ENCODE results near the gene MEAK7.

MEAK7 gene

DNA sequence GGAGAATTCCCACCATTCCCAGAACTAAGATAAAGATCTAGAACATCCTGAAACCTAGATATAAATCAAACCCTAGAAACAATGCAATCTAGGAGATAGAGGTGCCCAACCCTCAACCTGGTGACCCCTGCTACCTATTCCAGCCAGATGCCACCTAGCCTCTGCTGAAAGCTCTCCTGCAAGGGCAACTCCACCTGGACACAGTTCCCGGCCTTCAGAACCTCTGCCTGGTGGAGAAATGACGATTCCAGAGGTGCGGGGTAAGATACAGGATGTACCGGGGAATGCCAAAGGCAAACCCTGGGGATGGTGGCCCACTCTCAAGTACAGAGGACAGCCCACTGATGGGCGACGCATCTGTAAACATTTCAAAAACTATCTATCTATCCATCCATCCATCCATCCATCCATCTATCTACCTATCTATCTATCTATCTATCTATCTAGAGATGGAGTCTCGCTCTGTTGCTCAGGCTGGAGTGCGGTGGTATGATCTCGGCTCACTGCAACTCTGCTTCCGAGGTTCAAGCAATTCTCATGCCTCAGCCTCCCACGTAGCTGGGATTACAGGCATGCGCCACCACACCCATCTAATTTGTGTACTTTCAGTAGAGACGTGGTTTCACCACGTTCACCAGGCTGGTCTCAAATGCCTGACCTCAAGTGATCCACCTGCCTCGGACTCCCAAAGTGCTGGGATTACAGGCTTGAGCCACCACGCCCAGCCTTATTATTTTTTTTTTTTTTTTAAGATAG, 19.0 kb downstream of the MEAK7 start:
- DNase-seq = no peak

DNA sequence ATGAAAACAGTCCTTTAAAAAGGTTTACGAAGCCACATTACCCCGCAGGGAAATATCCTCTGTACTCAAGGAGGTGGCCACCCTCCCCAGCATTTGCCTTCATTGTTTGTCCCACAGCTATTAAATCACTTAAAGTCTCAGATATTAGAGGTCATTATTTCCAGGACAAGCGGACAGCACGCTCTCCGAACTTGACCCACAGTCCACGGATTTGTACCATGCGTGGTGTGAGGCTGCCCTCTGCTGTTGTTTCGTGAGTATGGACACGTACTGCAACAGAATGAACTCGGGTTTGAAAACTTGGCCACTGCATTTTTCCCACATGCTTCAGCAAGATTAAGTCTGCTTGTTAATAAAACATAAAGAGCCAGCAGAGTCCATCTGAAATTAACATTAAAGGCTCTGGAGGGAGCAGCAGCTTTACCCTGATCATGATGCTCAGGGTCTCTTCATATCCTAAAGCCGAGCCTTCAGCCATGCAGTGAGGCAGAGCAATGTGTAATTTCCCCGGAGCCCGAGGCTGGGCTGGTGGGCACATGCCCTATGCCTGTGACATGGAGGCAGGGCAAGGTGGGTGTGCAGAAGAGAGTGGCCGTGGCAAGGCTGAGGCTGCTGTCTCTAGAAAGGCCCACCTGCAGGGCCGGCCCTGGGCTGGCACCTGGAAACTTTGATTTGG, 19.7 kb downstream of the MEAK7 start:
- DNase-seq = no peak

DNA sequence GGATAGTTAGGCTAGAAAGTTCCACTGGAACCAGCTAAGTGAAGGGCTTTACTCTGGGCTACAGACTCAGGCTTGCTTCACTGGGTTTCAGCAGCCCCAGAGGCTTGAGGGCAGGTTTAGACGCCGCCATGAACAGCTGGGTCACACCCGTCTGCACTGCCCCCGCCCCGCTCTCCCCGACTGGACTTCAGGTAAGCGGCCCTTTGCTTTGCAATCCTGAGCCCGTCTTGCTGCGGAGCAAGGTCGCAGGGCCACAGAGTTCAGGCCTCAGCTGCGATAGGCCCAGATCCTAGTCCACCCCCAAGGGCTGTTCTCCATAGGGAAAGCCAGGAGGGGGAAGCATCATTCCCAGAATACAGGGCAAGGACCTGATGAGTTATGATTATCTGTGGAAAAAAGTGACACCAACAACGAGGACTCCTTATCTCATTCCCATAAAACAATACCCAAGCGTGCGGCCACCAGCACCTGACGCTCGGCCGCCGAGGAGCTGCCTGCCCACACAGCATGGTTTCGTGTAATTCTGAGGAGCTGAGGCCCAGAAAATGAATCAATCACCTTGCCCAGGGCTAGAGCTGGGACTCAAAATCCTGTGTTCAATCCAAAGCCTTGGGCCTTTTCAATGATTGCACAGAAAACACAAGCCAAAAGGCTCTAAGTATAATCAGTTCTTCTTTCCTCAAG, 20.4 kb downstream of the MEAK7 start:
- DNase-seq = no peak

DNA sequence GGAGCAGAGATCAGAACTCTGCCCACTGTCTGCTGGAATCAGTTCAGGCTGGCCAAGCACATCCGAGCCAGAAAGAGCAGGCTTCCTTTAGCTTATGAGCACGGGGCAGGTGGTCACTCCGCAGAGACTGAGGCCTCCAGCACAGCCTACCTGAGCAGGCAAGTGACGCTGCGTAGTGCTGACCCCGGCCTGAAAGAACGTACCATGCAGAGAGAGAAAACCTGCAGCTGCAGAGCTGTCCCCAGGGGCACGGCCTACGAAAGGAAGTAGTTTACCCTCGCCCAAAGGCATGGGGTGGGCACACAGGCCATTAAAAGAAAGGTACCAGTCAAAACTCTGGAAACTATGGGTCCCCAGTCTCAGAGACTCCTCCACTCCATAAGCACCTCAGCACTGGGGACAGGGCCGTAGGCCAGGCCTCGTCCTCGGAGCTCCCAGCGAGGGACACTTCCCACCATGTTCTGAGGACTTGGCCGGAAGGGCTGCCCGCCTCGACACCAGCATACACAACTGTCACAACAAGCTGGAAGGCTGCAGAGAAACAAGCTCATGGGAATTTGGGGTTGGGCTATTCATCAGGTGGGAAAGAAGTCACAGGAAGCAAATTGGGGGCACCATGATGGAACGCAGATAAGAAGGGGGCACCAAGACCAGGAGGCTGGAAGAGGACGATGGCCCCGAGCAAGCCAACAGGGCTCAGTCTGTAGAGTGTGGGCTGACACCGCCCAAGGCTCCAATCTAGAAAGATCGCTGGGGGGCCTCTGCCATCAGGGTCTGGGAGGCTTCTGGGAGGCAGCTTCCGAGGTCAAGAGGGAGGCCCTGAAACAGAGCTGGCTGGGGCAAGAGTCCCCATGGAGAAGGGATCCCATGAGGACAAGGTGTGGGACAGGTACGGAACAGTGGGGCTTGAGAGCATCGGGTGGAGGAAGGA, 21.2 kb downstream of the MEAK7 start:
- no peak for DNase-seq

DNA sequence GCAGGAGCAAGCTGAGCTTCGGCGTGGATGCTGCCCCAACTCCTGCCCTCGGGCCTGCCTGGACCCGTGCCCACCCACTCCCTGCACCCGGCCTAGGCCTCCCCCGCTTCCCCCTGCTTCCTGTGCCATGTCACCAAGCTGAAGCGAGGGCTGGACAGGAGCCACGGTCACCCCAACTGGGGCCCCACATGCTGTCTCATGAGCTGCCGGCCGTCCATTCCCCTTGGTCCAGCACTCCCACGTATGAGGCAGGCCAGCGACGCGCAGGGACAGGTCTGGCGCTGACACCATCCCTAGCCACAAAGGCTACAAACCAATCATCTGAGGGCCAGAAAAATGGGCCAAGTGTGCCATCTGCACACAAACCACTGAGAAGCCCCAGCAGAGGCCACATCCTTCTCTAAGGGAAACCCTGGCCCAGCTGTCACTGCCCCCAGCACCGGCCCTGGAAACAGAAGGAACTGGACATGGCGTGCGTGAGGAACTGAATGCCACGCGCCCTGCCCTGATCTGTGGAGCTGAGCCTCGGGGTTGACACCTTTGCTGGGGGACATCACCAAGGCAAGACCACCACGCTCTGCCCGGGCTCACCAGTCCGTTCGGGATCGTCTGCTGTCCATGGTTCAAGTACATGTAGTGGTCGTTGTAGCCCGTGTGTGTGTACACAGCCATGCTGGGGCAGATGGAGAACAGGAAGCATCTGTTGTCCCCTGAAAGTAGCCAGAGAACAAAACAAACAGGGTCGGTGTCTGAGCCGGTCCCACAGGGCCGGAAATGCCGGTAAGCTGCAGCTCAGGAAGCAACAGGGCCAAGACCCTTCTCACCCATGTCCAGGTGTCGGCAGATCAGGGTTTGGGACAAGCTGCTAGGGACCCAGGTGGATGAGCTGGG, 22.2 kb downstream of the MEAK7 start:
- DNase-seq = peak; percentile 11

DNA sequence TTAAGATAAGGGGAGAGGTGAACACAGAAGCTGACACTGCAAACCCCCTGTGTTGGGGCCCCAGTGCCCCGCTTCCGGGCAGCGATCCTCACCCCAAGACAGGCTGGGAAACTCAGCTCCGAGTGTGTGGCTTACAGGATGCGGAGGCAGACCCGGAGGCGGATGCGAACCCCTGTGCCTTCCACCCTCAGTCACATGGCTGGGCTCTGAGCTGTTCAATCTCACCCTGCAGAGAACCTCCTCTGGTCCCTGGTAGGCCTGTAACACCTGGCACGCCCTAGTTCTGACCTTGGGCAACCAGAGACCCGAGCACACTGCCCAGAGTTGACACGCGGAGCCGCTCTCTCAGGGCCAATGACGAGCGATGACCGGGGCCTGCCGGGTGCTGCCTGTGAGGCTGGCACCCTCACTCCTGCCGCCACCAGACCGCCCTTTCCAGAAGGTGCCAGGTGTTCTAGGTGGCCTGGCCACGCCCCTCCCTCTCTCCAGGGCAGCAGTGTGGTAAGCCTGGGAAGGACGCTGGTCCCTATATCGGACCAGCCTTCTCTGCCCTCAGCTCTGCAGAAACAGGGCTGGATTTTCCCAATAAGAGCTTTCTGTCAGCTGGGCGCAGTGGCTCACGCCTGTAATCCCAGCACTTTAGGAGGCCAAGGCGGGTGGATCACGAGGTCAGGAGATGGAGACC, 23.3 kb downstream of the MEAK7 start:
- DNase-seq = no peak

DNA sequence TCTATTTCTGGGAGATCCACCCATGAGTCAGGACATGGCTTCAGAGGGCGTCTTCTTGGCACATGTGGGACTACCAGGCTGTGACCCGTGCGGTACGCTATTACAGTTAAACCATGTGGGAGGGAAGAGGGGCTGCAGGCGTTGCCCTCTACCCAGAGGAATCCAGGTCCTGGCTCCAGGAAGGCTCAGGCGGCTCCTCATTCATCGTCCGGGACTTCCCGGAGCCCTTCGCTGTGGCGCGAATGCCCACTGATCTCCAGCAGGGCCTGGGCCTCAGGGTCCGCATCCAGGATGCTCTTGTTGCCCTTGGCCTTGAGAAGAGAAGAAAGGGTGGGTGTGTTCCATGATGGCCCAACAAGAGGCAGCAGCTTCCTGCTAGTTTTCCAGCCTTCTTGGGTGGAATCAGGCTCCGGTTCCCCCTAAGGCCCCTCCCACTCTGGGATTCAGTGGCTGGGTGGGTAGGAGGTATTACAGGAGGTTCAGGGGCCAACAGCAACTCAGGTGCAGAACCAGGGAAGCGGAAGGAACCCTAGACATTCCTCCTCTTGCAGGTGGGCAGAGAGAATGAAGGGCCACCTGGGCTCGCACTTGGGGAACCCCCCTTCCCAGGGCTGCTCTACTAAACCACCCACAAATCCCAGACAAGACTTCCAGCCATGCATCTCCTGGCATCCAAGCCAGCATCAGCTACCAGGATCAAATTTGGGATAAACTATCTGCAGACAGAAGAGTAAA, 24.6 kb downstream of the MEAK7 start:
- no peak for DNase-seq

DNA sequence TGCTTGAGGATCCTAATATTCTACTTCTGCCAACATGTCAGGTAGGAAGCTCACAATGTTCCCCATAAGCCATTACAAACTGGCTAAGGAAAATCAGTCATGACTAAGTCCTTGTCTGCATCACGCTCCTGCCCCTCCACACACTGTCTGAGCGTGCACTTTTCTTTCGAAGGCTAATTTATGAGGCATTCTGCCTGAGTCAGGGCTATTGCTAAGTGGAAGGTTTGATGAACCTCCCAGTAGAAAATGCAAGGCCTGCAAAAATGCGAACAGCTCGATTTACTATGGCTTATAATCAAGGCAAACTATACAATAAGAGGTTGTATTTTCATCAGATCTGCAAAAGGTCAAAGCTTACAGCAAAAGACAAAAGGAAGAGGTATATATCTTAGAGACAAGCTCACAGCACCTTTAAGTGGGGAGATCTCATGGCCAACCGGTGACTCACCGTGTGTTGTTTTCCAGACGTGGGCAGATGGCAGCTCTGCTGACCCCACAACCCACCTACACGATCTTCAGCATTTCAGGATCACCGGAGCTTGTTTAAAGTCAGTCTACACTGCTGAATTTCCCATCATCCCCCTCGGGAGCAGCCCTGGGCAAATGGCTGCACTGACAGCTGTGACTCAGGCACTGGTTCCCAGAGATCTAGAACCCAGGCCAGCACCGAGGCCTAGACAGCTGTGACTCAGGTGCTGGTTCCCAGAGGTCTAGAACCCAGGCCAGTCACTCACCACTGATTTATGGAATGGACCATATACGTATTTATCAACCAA, 26.1 kb downstream of the MEAK7 start:
- DNase-seq = no peak

DNA sequence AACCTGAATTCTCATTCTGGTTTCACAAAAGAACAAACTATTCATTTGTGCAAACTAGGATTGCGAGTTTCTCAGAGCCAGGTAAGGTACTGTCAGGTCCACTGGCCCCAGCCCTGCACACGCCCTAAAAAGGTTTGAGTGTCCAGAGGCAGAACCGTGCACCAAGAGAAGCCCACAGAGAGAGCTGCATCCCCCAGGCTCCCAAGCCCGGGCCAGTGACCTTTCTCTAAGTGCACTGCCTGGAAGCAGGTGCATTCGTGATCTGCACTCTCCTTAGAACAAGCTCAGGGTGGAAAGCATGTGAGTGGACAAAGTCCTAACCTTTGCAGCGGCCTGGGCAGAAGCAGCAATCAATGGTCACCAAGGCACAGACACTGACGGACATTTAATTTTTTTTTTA, 26.8 kb downstream of the MEAK7 start:
- DNase-seq = no peak

DNA sequence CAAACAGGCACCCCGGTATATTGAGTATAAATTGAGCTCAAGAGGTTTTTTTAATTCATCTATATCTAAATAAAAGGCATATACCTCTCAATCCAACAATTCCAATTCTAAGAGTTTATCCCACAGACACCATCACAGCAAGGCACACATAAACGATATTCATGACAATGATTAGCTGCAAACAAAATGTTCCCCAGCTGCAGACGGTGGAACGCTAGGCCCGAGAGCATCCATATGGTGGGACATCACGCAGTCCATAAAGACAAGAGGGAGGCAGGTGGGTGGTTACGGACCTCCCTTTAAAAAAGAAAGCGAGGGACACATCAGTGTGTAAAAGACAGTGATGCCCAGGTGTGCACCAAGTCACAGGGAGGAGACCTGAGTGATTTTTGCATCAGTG, 28.1 kb downstream of the MEAK7 start:
- DNase-seq = no peak

DNA sequence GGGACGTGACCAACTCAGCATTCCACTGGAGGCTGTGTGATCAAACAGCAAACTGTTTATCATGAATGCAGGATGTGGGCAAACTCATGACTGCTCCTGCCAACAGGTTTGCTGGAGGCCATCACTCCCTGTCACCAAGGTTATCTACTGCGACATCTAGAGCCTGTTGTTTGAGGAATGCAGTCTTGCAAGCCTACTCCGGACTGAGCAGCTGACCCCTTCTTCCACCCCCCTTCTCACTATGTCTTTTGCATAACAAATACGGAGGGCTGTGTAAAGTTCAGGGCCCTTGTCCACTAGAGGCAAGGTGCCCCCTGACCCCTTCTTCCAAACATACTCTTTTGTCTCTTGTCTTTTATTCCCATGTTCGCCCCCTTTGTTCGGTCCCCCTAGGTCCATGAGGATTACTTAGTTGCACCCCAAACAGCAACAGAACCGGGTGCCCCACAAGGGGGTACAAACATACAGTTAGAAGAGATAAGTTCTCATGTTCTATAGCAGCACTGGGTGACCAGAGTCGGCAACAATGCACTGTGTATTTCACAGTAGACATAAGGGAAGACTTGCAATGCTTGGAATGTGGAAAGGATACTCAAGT, 28.7 kb downstream of the MEAK7 start:
- DNase-seq = no peak

DNA sequence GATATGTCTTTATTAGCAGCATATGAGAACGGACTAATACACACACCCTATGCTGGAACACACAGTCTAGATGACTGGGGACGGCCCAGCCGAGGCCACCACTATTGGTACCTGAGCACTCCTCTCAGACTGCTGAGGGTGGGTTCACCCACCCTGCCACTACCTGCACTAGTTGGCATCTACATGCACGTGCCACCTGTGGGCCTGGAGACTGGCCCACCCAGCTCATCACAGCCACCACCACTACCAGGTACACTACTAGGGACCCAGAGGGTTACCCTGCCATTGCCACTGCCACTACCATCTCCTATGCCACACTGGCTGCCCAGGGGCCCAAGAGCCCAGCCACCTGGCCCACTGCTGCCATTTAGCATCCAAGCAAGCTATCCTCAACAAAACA, 32.5 kb downstream of the MEAK7 start:
- DNase-seq = no peak

DNA sequence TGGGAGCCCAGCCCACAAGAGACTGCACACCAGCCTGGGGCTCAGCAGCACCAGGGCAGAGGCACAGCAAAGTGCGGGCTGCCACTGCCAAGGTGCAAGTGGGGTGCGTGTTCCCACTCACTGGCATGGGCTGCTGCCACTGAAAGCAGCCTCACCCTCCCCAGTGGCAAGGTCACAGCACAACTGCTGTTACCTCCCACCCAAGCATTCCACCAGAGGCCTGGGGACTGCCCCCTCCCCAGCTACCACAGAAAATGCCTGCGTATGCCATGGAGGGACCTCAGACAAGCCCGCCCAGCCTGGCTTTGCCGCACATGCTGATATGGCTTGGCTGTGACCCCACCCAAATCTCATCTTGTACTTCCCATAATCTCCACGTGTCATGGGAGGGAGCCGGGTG, 33.1 kb downstream of the MEAK7 start:
- DNase-seq = no peak

DNA sequence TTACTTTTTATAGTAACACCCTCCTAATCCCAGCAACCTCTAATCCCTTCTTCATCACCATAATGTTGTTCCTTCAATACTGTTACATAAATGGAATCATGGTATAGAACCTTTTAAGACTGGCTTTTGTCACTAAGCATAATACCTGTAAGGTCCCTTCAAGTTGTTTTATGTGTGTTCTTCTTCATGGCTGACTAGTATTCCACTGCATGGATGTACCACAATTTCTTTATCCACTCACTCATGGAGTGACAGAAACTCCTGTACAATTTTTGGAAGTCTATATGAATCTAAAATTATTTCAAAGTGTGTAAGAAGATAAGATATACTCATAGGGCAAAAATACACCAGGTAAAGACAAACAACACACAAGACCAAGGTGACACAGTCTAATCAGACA, 36.8 kb downstream of the MEAK7 start:
- DNase-seq = no peak

DNA sequence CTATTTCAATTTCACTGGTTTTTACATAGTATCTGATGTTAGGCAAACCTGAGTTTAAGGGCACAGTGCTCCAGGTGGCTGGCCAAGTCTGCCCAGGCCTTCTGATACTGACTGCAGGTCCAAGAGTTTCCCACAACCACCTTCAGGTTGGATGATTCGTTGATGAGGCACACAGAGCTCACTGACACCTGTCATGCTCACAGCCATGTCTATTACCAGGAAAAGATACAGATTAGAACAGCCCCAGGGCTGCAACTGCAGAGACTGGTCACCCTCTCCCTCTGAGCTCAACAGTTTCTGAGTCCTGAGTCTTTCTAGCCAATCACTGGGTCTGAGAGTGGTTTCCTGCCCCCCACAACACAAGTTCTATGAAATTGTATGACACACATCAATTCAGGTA, 37.2 kb downstream of the MEAK7 start:
- DNase-seq = no peak

DNA sequence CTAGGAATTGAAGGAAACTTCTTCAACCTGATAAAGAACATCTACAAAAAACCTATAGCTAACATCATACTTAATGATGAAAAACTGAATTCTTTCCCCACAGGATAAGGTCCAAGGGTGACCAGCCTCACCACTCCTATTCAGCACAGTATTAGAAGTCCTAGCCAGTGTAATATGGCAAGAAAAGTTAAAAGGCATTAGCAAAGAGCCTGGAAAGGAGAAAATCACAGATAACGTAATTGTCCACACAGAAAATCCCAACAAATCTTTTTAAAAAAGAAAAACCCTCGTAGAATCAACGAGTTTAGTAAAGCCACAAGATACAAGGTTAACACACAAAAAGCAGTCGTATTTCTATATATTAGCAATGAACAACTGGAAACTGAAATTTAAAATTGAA, 37.8 kb downstream of the MEAK7 start:
- DNase-seq = no peak

DNA sequence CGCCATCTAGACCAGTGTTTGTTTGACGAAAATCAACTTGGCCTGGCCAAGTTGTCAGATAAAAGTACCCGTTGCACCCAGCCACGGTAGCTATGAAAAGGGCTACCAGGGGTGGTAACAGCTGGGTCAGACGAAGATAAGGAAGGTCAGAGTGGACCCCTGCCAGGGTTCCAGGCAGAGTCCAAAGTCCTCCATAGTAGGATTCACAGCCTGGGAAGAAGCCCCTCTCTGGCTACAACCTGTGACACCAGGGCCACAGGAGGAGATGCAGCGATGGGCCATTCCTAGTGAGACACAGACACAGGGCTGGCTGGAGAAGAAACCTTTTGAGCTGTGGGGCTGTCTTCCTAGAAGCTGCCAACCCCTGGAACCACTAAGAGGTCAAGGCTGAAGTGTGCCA, 39.3 kb downstream of the MEAK7 start:
- no peak for DNase-seq

DNA sequence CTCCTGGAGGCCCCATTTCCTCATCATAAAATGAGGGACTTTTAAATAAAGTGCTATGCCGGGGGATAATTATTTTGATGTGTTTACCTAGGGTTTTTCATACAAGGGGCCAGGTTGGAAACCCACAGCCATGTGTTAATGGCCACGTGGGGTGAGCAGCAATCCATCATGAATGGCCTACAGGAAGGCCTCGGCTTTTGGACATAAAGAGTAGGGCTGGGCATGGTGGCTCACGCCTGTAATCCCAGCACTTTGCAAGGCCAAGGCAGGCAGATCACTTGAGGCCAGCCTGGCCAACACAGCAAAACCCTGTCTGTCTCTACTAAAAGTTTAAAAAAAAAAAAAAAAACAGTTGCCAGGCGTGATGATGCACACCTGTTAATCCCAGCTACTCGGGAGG, 40.3 kb downstream of the MEAK7 start:
- DNase-seq = no peak

DNA sequence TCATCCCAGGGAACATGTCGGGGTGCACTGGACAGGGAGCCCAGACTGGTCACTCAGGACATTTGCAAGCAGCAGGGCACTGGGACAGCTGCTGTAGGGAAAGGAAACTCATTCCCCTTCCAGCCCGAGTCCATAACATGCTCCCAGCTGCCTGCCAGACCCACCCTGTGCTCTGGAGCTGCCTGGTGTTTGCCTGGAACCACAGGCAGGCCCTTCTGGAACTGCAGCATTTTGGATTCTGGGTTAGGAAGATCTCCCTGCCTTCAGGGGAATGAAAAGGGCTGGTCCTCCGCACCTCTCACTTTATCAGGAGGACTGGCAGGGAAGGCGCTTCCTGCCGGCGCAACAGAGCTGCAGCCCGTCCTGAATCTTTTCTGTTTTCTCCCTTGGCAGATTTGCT, 41.2 kb downstream of the MEAK7 start:
- no peak for DNase-seq
